ENCODE results near the gene SYT5. TPM values are rescaled to one million over a fixed set of nuclear protein-coding genes. Genes with fewer than 3 reads are reported as not detected.
A peak's percentile ranks its signal among the peaks of the same experiment; 100 is the strongest.

Gene SYT5
- total and polyA plus RNA-seq, 3 experiments from 2014 or later = 0.37 TPM; not detected in 2

GRCh38 chr19:55178781-55179599 is 1.1 kb downstream of the SYT5 start:
- Mint-ChIP-seq H3K27me3 (peaks cover 68 to 72% of the 10 kb centered on the region in 2 donors), H3K4me3 (peak overlapping the region; percentile 75 to 92 (median 78)), H3K4me1 (peaks cover 21 to 36% (median 24%) of the 10 kb centered on the region in 3 donors), H3K36me3 (no peaks in the 10 kb centered on the region), H3K9me3 (peaks cover 0 to 7% (median 0%) of the 10 kb centered on the region in 5 donors), H3K27ac (peak overlapping the region; percentile 26 to 97 (median 94))
- ChIA-PET POLR2A (interaction anchor here (0.6 kb wide), 2 partner anchors 123 to 1520 kb away, joined by 3 to 4 read pairs; no protein-coding TSS in a partner anchor), CTCF (no interaction called here)
- DNase-seq = peak; percentile 95 to 99 (median 97)
- H3K4me3 ChIP-seq (ENCODE audit: low read length) = peak overlapping the region; percentile 57
- no peaks in the 10 kb centered on the region for H3K36me3 ChIP-seq (ENCODE audit: insufficient read depth, low read length)
- peak overlapping the region; percentile 62 for H3K27ac ChIP-seq (ENCODE audit: low read depth, low read length)
- H3K9me3 ChIP-seq (ENCODE audit: low read length) = no peaks in the 10 kb centered on the region
- H3K4me1 ChIP-seq (ENCODE audit: insufficient read depth, low read length) = peaks cover 28% of the 10 kb centered on the region
- peaks cover 70% of the 10 kb centered on the region for H3K27me3 ChIP-seq (ENCODE audit: insufficient read depth, low read length, poor library complexity, severe bottlenecking)

DNA sequence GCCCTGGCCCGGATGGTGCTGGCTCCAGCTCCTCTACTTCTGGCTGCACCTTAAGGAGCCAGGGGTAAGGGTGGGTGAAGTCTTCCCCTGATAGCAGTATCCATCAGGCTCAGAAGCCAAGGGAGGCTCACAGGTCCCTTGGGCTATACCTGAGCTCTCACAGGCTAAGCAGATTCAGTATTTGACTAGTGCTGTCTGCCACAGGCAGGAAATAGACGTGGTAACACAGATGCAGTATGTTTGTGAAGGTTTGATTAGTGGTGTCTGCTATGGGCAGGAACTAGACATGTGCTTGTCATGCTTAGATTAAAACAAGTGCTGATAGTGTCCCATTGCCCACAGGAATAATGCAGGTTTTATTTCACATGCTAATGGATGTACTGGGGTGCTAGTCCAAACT is 4.0 kb downstream of the SYT5 start:
- peak overlapping the region in 2 of 8 donors; percentile 19 to 73 for H3K27ac Mint-ChIP-seq
- peaks cover 0 to 7% (median 2%) of the 10 kb centered on the region in 5 donors for H3K9me3 Mint-ChIP-seq
- no peaks in the 10 kb centered on the region for H3K36me3 Mint-ChIP-seq
- no peaks in the 10 kb centered on the region for H3K9me3 ChIP-seq (ENCODE audit: low read length)
- ChIA-PET CTCF (no interaction called here), POLR2A (no interaction called here)
- no peak overlapping the region for H3K27ac ChIP-seq (ENCODE audit: low read depth, low read length)
- H3K27me3 ChIP-seq (ENCODE audit: insufficient read depth, low read length, poor library complexity, severe bottlenecking) = peaks cover 78% of the 10 kb centered on the region
- no peak for DNase-seq
- peak overlapping the region in 1 of 7 donors; percentile 78 for H3K4me3 Mint-ChIP-seq
- peaks cover 39% of the 10 kb centered on the region for H3K4me1 ChIP-seq (ENCODE audit: insufficient read depth, low read length)
- H3K36me3 ChIP-seq (ENCODE audit: insufficient read depth, low read length) = no peaks in the 10 kb centered on the region
- peaks cover 21 to 47% (median 31%) of the 10 kb centered on the region in 3 donors for H3K4me1 Mint-ChIP-seq
- no peak overlapping the region for H3K4me3 ChIP-seq (ENCODE audit: low read length)
- H3K27me3 Mint-ChIP-seq = peaks cover 75 to 79% of the 10 kb centered on the region in 2 donors

DNA sequence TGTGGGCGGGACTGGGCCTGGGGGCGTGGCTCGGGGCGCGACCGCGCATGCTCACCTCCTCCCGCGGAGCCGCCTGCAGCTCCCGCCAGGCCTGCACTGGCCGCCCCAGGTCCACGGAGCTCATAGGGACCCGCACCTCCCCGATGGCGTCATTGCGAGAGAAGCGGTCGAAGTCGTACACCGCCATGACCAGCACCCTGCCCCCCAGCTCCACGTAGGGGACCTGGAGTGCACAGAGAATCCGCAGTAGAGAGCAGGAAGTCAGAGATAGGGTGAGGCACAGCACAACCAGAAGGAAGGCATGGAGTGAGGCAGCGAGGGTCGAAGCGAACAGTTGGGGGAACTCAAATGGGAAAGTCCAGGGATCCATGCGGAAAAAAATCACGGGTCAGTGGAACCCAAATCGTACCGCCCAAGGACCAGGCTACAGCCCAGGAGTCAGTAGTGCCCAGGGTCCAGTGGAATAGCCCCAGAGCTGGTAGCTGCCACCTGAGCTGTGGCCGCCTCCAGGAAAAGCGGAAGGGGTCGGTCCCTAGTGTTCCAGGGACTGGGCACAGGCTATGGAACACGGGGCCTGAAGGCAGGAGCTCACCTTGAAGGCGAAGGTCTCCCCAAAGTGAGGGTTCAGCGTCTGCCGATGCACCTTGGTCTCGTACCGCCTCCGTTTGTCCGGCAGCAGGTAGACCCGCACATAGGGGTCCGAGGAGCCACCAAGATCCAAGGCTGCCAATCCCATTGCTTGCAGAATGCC is 4.8 kb downstream of the SYT5 start:
- H3K27ac Mint-ChIP-seq = no peak overlapping the region
- H3K27ac ChIP-seq (ENCODE audit: low read depth, low read length) = peak overlapping the region; percentile 38
- H3K27me3 ChIP-seq (ENCODE audit: insufficient read depth, low read length, poor library complexity, severe bottlenecking) = peaks cover 73% of the 10 kb centered on the region
- peaks cover 0 to 7% (median 2%) of the 10 kb centered on the region in 5 donors for H3K9me3 Mint-ChIP-seq
- ChIA-PET CTCF (no interaction called here), POLR2A (no interaction called here)
- no peaks in the 10 kb centered on the region for H3K36me3 Mint-ChIP-seq
- no peak for DNase-seq
- peaks cover 75 to 79% of the 10 kb centered on the region in 2 donors for H3K27me3 Mint-ChIP-seq
- no peaks in the 10 kb centered on the region for H3K9me3 ChIP-seq (ENCODE audit: low read length)
- H3K36me3 ChIP-seq (ENCODE audit: insufficient read depth, low read length) = no peaks in the 10 kb centered on the region
- H3K4me1 ChIP-seq (ENCODE audit: insufficient read depth, low read length) = peaks cover 35% of the 10 kb centered on the region
- H3K4me3 ChIP-seq (ENCODE audit: low read length) = no peak overlapping the region
- no peak overlapping the region for H3K4me3 Mint-ChIP-seq
- H3K4me1 Mint-ChIP-seq = peaks cover 21 to 43% (median 27%) of the 10 kb centered on the region in 3 donors

- Mint-ChIP-seq H3K27ac (peak overlapping the region in 2 of 8 donors; percentile 13 to 43), H3K27me3 (peaks cover 78 to 79% of the 10 kb centered on the region in 2 donors), H3K9me3 (peaks cover 0 to 7% (median 2%) of the 10 kb centered on the region in 5 donors), H3K4me1 (peaks cover 18 to 35% (median 22%) of the 10 kb centered on the region in 3 donors), H3K4me3 (peak overlapping the region; percentile 24 to 58 (median 44)), H3K36me3 (no peaks in the 10 kb centered on the region)
- Histone ChIP-seq H3K27me3 (ENCODE audit: insufficient read depth, low read length, poor library complexity, severe bottlenecking) (peaks cover 70% of the 10 kb centered on the region), H3K4me3 (ENCODE audit: low read length) (no peak overlapping the region), H3K9me3 (ENCODE audit: low read length) (no peaks in the 10 kb centered on the region), H3K36me3 (ENCODE audit: insufficient read depth, low read length) (no peaks in the 10 kb centered on the region), H3K27ac (ENCODE audit: low read depth, low read length) (peak overlapping the region; percentile 24), H3K4me1 (ENCODE audit: insufficient read depth, low read length) (peaks cover 28% of the 10 kb centered on the region)
- ChIA-PET CTCF (interaction anchor here (1.3 kb wide), 1 partner anchor 14 kb away, joined by 3 read pairs; no protein-coding TSS in a partner anchor), POLR2A (no interaction called here)
- DNase-seq = no peak
These were observed 5.5 kb downstream of the SYT5 start for GRCh38 chr19:55174425-55175116.

- Histone ChIP-seq H3K36me3 (ENCODE audit: insufficient read depth, low read length) (no peaks in the 10 kb centered on the region), H3K4me3 (ENCODE audit: low read length) (no peak overlapping the region), H3K27ac (ENCODE audit: low read depth, low read length) (peak overlapping the region; percentile 51), H3K9me3 (ENCODE audit: low read length) (no peaks in the 10 kb centered on the region), H3K27me3 (ENCODE audit: insufficient read depth, low read length, poor library complexity, severe bottlenecking) (peaks cover 74% of the 10 kb centered on the region), H3K4me1 (ENCODE audit: insufficient read depth, low read length) (peaks cover 21% of the 10 kb centered on the region)
- peak in 1 of 5 donors; percentile 26 for DNase-seq
- ChIA-PET CTCF (interaction anchor here (1.3 kb wide), 1 partner anchor 13 kb away, joined by 3 read pairs; no protein-coding TSS in a partner anchor), POLR2A (no interaction called here)
- Mint-ChIP-seq H3K9me3 (peaks cover 0 to 7% (median 2%) of the 10 kb centered on the region in 5 donors), H3K27ac (peak overlapping the region in 1 of 8 donors; percentile 13), H3K36me3 (no peaks in the 10 kb centered on the region), H3K4me1 (peaks cover 10 to 29% (median 17%) of the 10 kb centered on the region in 3 donors), H3K4me3 (peak overlapping the region; percentile 34 to 87 (median 54)), H3K27me3 (peaks cover 79 to 81% of the 10 kb centered on the region in 2 donors)
These were observed 6.2 kb downstream of the SYT5 start for GRCh38 chr19:55173714-55174409.

DNA sequence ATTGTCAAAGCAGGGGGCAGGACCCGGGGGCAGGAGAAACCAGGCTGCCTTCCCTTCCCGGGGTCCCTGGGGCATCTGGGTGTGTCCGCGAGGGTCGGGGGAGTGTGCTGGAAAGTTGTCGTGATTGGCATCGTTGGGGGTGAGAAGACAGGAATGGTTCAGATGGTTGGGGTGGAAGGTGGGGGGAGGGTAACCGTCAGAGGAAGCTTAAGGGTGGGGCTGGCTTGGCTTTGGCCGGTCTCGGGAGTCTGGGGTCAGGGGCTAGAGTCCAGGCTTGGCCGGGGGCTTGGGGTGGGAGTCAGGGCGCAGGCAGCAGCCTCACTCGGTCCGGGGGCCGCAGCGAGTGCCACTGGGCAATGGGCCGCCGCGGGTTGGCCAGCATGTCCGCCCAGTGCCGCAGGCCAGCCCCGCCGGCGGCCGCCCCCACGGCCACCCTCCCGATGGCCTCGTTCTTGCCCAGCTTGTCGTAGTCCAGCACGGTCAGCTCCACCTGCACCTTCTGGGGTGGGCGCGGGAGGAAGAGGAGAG is 6.8 kb downstream of the SYT5 start:
- ChIA-PET POLR2A (no interaction called here), CTCF (interaction anchor here (1.3 kb wide), 1 partner anchor 13 kb away, joined by 3 read pairs; no protein-coding TSS in a partner anchor)
- Histone ChIP-seq H3K27ac (ENCODE audit: low read depth, low read length) (peak overlapping the region; percentile 51), H3K36me3 (ENCODE audit: insufficient read depth, low read length) (no peaks in the 10 kb centered on the region), H3K4me3 (ENCODE audit: low read length) (no peak overlapping the region), H3K9me3 (ENCODE audit: low read length) (no peaks in the 10 kb centered on the region), H3K4me1 (ENCODE audit: insufficient read depth, low read length) (peaks cover 16% of the 10 kb centered on the region), H3K27me3 (ENCODE audit: insufficient read depth, low read length, poor library complexity, severe bottlenecking) (peaks cover 68% of the 10 kb centered on the region)
- Mint-ChIP-seq H3K9me3 (peaks cover 0 to 7% (median 2%) of the 10 kb centered on the region in 5 donors), H3K27ac (no peak overlapping the region), H3K27me3 (peaks cover 74 to 79% of the 10 kb centered on the region in 2 donors), H3K4me3 (peak overlapping the region; percentile 27 to 87 (median 58)), H3K36me3 (no peaks in the 10 kb centered on the region), H3K4me1 (peaks cover 5 to 23% (median 13%) of the 10 kb centered on the region in 3 donors)
- no peak for DNase-seq

GRCh38 chr19:55172741-55173140 is 7.3 kb downstream of the SYT5 start:
- H3K9me3 ChIP-seq (ENCODE audit: low read length) = no peaks in the 10 kb centered on the region
- H3K4me3 ChIP-seq (ENCODE audit: low read length) = no peak overlapping the region
- H3K4me1 Mint-ChIP-seq = peaks cover 4 to 19% (median 13%) of the 10 kb centered on the region in 3 donors
- H3K27ac Mint-ChIP-seq = no peak overlapping the region
- H3K27me3 ChIP-seq (ENCODE audit: insufficient read depth, low read length, poor library complexity, severe bottlenecking) = peaks cover 64% of the 10 kb centered on the region
- POLR2A ChIA-PET = no interaction called here
- no peaks in the 10 kb centered on the region for H3K36me3 ChIP-seq (ENCODE audit: insufficient read depth, low read length)
- DNase-seq = no peak
- H3K4me3 Mint-ChIP-seq = peak overlapping the region; percentile 27 to 86 (median 54)
- peaks cover 17% of the 10 kb centered on the region for H3K4me1 ChIP-seq (ENCODE audit: insufficient read depth, low read length)
- CTCF ChIA-PET = no interaction called here
- H3K9me3 Mint-ChIP-seq = peaks cover 0 to 7% (median 2%) of the 10 kb centered on the region in 5 donors
- H3K27me3 Mint-ChIP-seq = peaks cover 72 to 76% of the 10 kb centered on the region in 2 donors
- no peaks in the 10 kb centered on the region for H3K36me3 Mint-ChIP-seq
- H3K27ac ChIP-seq (ENCODE audit: low read depth, low read length) = peak overlapping the region; percentile 51

Data from CD8-positive, alpha-beta memory T cell (primary cell).